Transverse colon (tissue), 4 donors: ENCODE measurements around the gene FAM43B. TPM values are rescaled to one million over a fixed set of nuclear protein-coding genes. Genes with fewer than 3 reads are reported as not detected.
A peak's percentile ranks its signal among the peaks of the same experiment; 100 is the strongest.

ENCODE experiments used
- DNase-seq: peaks from one replicate; pipeline ENCODE4 v3.0.0-alpha.2; 2019
- H3K27ac ChIP-seq, 4 donors: fragments of 200-600 bp; sonication (generic); 2 replicates each; pipeline ENCODE4 v1.5.1; 2016 to 2018; ENCODE audit warnings: inconsistent platforms in 4 of 4
- H3K27me3 ChIP-seq: fragments of 200-600 bp; sonication (generic); 2 replicates; pipeline ENCODE4 v1.5.1; 2017; ENCODE audit warnings: inconsistent platforms
- H3K36me3 ChIP-seq, 4 donors: fragments of 200-600 bp; sonication (generic); 2 replicates each; pipeline ENCODE4 v1.5.1; 2017 to 2019; ENCODE audit warnings: inconsistent platforms in 4 of 4
- H3K4me1 ChIP-seq, 4 donors: fragments of 200-600 bp; sonication (generic); 2 replicates each; pipeline ENCODE4 v1.5.1; 2017 to 2020; ENCODE audit warnings: inconsistent platforms in 4 of 4
- H3K4me3 ChIP-seq, 4 donors: fragments of 200-600 bp; sonication (generic); 1 replicate in 1 of 4; 2 replicates in 3 of 4; pipeline versions ENCODE4 v1.5.1 to v1.6.1; 2017 to 2019; ENCODE audit warnings: inconsistent platforms in 4 of 4
- H3K9me3 ChIP-seq, 2 donors: fragments of 200-600 bp; sonication (generic); 2 replicates each; pipeline ENCODE4 v1.5.1; 2017 to 2019; ENCODE audit warnings: inconsistent platforms in 2 of 2
- EP300 ChIP-seq: sonication (generic); formaldehyde crosslinking; IDR thresholded peaks from one replicate; pipeline ENCODE4 v1.6.1; 2017; ENCODE audit warnings: antibody characterized with exemption, low read depth
- POLR2A ChIP-seq: fragments of 450-650 bp; IDR thresholded peaks from one replicate; pipeline ENCODE4 v1.6.1; 2016; ENCODE audit warnings: antibody characterized with exemption, mild to moderate bottlenecking, moderate library complexity
- POLR2AphosphoS5 ChIP-seq, 3 donors: sonication (generic); formaldehyde crosslinking; IDR thresholded peaks; one replicate each; pipeline ENCODE4 v1.6.1; 2016; ENCODE audit warnings: antibody characterized with exemption in 3 of 3
- WGBS, 2 donors: methylation state at CpG; one replicate each; pipeline ENCODE4 v1.1.5; 2018; ENCODE audit warnings: low coverage in 1 of 2; 5-methylcytosine and 5-hydroxymethylcytosine counted together
- in situ Hi-C, 4 donors: fragments of 200-750 bp; cut with MboI; loops; one replicate each; pipeline versions ENCODE4 v1.15.0 to v1.15.1; 2017; ENCODE audit warnings: low sequenced_read_pairs in 3 of 4, low pct_ligation_motif_present in 1 of 4, low pct_unique_long_range_greater_than_20kb in 1 of 4
- intact Hi-C: fragments of 100-400 bp; cut with DNase I; formaldehyde crosslinking; loops from one replicate; pipeline ENCODE4 v1.15.1; 2023; ENCODE audit warnings: low total_unique reads
- total RNA-seq, 4 donors: library from RNA; depleted of rRNA; stranded (reverse); fragments of >200 nt; gene quantifications; one replicate each; pipeline ENCODE4 v1.1.0, GENCODE V29; 2016
- TF ChIP-seq, protein P1 (sequence below), 5 experiments: fragments of 200-600 bp in 3 of 5; fragments of 450-650 bp in 2 of 5; sonication (generic) in 3 of 5; IDR thresholded peaks; 1 replicate in 2 of 5; 2 replicates in 3 of 5; pipeline ENCODE4 v1.5.1; 2016 to 2017; ENCODE audit warnings: antibody characterized with exemption in 5 of 5, inconsistent platforms in 3 of 5, mild to moderate bottlenecking in 2 of 5, moderate library complexity in 1 of 5

The FAM43B gene
- total RNA-seq, 4 donors from 2014 or later: not detected

DNA sequence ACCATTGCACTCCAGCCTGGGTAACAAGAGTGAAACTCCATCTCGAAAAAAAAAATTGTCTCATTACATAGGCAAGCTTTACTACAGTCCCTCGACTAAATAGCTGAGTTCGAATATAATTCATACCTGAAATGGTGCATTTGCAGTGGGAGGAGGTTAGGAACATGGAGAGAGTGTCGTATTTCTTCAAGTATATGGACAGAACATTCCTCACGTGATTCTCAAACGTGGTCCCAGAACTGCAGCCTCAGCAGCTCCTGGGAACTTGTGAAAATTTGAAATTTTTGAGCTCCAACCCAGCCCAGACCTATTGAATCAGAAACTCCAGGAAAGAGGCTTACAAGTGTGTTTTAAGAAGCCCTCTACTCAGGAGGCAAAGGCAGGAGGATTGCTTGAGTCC is 43.7 kb downstream of the FAM43B start:
- H3K27me3 ChIP-seq: peaks cover 10% of the 10 kb centered on the region
- TF ChIP-seq POLR2A (no peak), EP300 (no peak), POLR2AphosphoS5 (IDR thresholded peaks at IDR 0.05) (no peak)
- TF ChIP-seq, protein P1, sequence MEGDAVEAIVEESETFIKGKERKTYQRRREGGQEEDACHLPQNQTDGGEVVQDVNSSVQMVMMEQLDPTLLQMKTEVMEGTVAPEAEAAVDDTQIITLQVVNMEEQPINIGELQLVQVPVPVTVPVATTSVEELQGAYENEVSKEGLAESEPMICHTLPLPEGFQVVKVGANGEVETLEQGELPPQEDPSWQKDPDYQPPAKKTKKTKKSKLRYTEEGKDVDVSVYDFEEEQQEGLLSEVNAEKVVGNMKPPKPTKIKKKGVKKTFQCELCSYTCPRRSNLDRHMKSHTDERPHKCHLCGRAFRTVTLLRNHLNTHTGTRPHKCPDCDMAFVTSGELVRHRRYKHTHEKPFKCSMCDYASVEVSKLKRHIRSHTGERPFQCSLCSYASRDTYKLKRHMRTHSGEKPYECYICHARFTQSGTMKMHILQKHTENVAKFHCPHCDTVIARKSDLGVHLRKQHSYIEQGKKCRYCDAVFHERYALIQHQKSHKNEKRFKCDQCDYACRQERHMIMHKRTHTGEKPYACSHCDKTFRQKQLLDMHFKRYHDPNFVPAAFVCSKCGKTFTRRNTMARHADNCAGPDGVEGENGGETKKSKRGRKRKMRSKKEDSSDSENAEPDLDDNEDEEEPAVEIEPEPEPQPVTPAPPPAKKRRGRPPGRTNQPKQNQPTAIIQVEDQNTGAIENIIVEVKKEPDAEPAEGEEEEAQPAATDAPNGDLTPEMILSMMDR (IDR thresholded peaks at IDR 0.05): no peak
- no peak for DNase-seq
- no peak overlapping the region for H3K4me3 ChIP-seq
- in situ Hi-C loops: no loop called here
- no peaks in the 10 kb centered on the region for H3K4me1 ChIP-seq
- 72 to 74% methylated on average over 6 of the region's 6 CpGs for WGBS, 2 donors
- H3K9me3 ChIP-seq: no peaks in the 10 kb centered on the region
- intact Hi-C loops: no loop called here
- no peak overlapping the region for H3K27ac ChIP-seq
- H3K36me3 ChIP-seq: no peaks in the 10 kb centered on the region

DNA sequence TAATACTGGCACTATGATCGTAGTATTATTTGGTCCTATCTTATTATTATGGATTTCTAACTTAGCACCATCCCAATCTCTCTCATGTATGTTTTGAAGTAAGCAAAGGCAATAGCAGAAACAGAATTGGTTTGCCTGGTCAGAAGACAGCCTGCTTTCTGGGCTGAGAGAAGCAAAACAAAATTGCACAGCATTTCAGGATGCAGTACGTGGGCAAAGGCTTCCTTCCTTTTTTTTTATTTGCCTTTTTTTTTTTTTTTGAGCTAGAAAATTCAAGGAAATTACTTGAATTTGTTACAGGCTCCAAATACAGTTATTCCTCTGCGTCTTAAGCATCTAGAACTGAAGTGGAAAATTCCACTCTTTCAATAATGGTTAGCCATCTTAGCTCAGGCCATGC is 45.3 kb downstream of the FAM43B start:
- H3K27ac ChIP-seq: no peak overlapping the region
- in situ Hi-C loops (no loop called here), intact Hi-C loops (no loop called here)
- H3K36me3 ChIP-seq: no peaks in the 10 kb centered on the region
- no peak for DNase-seq
- H3K4me1 ChIP-seq: no peaks in the 10 kb centered on the region
- TF ChIP-seq EP300: no peak
- TF ChIP-seq POLR2AphosphoS5 (IDR thresholded peaks at IDR 0.05): no peak
- TF ChIP-seq, protein P1 (IDR thresholded peaks at IDR 0.05): no peak
- no peak for TF ChIP-seq POLR2A
- no peaks in the 10 kb centered on the region for H3K9me3 ChIP-seq
- H3K4me3 ChIP-seq: no peak overlapping the region
- peaks cover 5% of the 10 kb centered on the region for H3K27me3 ChIP-seq
- 64 to 70% methylated on average over 3 of the region's 3 CpGs for WGBS, 2 donors

DNA sequence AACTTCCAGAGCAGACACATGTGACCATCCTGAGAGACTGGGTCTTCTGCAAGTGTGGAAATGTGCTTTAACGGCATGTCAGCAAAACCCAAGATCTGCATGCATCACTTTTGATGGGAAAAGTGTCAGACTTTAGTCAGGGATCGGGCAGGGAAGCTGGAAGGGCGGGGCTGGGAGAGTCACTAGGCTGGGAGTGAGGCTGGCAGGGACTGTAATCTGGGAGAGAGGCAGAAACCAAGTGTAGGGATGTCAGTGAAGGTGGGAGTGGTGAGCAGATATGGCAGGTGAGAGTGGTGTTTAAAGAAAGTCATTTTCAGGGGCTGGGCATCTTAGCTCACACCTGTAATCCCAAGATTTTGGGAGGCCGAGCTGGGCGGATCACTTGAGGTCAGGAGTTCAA is 47.8 kb downstream of the FAM43B start:
- Histone ChIP-seq H3K36me3 (no peaks in the 10 kb centered on the region), H3K9me3 (no peaks in the 10 kb centered on the region), H3K27ac (no peak overlapping the region), H3K27me3 (no peaks in the 10 kb centered on the region), H3K4me3 (no peak overlapping the region), H3K4me1 (peaks cover 0 to 11% (median 0%) of the 10 kb centered on the region in 4 donors)
- WGBS, 2 donors: 66% methylated on average over 5 of the region's 5 CpGs; no CpG with 5 or more reads in 1 of the 2 donors
- DNase-seq: peak; percentile 47
- intact Hi-C loops (no loop called here), in situ Hi-C loops (no loop called here)
- TF ChIP-seq EP300: no peak
- no peak for TF ChIP-seq POLR2AphosphoS5 (IDR thresholded peaks at IDR 0.05)
- TF ChIP-seq, protein P1 (IDR thresholded peaks at IDR 0.05): no peak
- no peak for TF ChIP-seq POLR2A

DNA sequence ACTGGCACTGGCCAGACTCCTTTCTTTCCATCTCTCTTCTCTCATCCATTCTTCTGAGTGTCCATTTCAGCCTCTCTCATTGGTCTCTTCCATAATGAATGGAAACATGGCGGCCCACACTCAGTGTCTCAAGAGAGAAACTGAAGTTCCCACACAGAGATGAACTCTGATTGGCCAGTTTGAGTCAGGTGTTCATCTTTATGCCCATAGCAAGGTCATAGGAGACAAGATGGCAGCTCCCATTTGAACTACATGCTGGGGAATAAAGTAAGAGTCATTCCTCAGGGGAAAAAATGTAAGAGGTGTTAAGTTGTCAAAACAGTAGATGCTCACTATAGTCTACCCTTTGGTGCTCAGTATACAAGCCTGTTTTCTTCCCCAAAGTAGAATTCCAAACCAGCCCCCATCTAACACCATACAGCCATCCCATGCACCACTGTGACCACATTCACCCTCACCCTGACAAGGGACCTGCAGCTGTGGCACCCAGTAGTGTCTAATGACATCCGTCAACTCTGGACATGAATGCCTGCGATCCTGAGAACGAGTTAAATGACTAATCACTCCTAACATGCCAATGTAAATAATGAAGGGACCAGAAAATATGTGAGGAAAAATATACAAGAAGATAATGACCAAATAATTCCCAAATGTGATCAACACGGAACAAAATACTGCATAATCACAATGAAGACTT is 48.9 kb downstream of the FAM43B start:
- no peak overlapping the region for H3K27ac ChIP-seq
- H3K27me3 ChIP-seq: no peaks in the 10 kb centered on the region
- intact Hi-C loops: no loop called here
- H3K9me3 ChIP-seq: no peaks in the 10 kb centered on the region
- TF ChIP-seq EP300 (no peak), POLR2AphosphoS5 (IDR thresholded peaks at IDR 0.05) (no peak), POLR2A (no peak)
- TF ChIP-seq, protein P1 (IDR thresholded peaks at IDR 0.05): no peak
- H3K4me1 ChIP-seq: peaks cover 0 to 11% (median 0%) of the 10 kb centered on the region in 4 donors
- WGBS, 2 donors: 72 to 79% methylated on average over 2 to 5 of the region's 5 CpGs
- in situ Hi-C loops: no loop called here
- H3K4me3 ChIP-seq: no peak overlapping the region
- H3K36me3 ChIP-seq: no peaks in the 10 kb centered on the region
- DNase-seq: no peak
